HG03025 (cell line): ENCODE measurements around the gene BEX2.
"Not testable (repeated sequence)": the region's sequence is repeated elsewhere in the genome, so short reads cannot be mapped to it uniquely, and the experiment has no call there.

Source experiments
- ATAC-seq: cut with Tn5 transposase; IDR thresholded peaks from one replicate; pipeline ENCODE4 v1.9.1; 2021; ENCODE audit warnings: mild to moderate bottlenecking, moderate library complexity; ENCODE audit not compliant: unreplicated experiment, low FRiP score

BEX2 gene

DNA sequence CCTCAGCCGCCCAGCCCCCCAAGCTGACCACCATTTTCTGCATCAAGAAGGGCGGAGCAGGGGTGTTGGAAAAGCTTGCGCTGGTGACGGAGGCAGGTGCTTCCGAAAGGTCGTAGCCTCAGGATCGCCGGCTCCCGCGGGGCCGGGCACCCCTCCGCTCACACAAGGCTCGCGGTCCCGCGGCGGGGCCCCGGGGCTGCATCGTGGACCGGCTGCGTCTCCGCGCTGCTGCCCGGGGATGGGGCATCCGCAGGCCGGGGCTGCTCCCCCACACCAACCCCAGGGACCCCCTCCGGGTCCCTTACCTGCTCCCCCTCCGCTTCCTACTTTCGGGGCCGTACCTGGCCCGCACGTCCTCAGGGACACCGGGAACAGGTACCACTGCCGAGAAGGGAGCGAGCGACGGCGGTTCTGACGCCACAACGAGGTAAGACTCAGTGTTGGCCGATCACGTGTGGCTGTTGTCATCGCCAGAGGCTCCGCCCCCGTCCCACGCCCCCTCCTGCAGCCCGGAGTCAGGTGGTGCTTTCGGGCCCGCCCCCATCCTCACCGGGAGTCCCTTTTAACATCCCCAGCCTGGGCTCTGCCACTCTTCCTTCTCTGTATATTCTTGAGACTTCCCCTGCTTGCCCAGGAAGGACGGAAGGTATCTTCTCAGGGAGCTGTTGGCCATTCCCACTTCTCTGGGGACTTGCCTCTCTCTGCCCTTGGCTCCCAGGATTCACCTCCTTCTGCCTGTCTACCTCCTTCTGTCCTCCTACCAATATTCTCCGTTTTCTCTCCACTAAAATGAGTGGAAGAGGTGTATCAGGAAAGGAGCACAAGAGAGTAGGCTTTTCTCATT, at the start of gene BEX2:
TSS of gene BEX2 (minus strand) at position 436 of the 844 bp plus-strand sequence. CDS start 1,014 bp downstream, outside the sequence.
- ATAC-seq = peak; percentile 89

GRCh38 chrX:103360092-103360491, 49.3 kb upstream of the BEX2 start:
- ATAC-seq = no peak

DNA sequence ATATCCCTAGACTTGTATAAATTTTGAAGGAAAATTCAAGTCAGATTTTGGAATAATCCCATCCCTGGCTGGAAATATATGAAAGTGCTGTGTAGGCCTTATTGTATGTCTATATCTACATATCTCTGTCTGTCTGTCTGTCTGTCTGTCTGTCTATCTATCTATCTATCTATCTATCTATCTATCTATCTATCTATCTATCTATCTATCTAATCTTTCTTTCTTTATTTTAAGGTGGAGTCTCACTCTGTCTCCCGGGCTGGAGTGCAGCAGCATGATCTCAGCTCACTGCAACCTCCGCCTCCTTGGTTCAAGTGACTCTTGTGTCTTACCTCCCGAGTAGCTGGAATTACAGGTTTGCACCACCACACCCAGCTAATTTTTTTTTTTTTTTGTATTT, 48.8 kb upstream of the BEX2 start:
- ATAC-seq = not testable (repeated sequence)

DNA sequence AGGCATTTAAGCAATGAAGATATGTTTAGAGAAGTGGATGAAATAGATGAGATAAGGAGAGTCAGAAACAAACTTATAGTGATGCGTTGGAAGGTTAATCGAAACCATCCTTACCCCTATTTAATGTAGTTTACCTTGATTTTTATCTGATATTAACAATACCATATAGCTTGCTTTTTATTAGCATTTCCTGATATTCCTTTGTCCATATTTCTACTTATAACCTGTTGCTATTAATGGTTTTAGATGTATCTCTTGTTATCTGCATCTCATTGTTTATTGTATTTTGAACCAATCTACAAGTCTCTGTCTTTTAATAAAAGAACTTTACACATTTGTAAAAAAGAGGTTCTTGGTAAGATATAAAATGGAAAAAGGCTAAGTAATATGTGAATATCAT, 47.1 kb upstream of the BEX2 start:
- ATAC-seq = no peak

DNA sequence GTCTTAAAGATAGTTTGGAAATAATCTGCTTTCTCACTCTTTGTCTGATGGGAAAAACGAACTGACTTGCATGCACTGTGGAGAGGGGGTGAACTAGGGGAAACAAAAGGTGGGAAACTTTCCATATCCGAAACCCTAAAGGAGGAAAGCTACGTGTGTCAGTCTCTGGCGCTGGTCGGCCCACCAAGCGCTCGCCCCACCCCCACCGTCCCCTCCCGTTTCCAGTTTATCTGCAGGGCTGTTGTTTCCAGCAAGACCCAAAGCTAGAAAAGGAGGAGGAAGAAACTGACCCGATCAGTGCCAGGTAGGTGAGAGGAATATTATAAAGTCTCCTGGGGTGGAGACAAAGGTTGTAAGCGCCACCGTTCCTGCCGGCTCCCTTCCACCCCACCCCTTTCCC, 46.1 kb upstream of the BEX2 start:
- ATAC-seq = no peak

DNA sequence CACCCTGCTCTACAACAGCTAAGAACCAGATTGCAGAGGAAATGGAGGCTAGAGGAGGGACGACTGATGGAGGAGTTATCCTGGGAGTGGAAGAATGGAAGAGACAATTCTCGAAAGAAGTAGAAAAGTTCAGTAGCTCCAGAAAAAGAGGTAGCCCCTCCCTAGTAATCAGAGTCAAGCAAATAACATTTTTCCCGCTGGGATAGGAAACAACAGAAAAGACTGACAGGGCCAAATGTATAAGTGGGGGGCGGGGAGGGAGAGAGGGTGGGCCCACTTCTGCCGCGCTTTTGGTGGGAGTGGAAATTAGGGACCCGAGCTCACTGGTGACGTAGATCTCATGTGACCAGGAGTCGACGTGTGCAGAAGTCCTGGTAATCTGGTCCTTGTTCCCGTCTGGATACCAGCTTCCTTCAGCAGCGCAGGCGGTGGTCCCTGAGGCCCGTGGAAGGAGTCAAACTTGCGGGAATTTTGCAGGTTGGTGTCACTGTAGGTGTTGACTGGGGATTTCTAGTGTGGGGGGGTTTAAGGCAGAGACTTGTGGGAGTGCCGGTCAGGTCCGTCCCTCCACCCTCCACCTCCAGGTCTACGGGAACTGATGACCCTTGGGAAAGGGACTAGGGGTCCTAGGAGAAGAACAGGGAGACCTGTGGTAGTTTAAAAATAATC, 45.5 kb upstream of the BEX2 start, which contains the start of gene TCEAL9:
TSS of gene TCEAL9 (plus strand) at position 377 of the 669 bp plus-strand sequence. CDS start 1,179 bp downstream, outside the sequence.
- no peak for ATAC-seq

- ATAC-seq = no peak
Observed at GRCh38 chrX:103347682-103348397, 37.0 kb upstream of the BEX2 start.

- ATAC-seq = no peak
Observed at GRCh38 chrX:103344606-103345005, 33.8 kb upstream of the BEX2 start.

GRCh38 chrX:103343105-103343504, 32.3 kb upstream of the BEX2 start:
- ATAC-seq = no peak

- no peak for ATAC-seq
Observed at GRCh38 chrX:103338663-103339062, 27.9 kb upstream of the BEX2 start.

- ATAC-seq = no peak
Observed at GRCh38 chrX:103330681-103331288, 20.0 kb upstream of the BEX2 start.

DNA sequence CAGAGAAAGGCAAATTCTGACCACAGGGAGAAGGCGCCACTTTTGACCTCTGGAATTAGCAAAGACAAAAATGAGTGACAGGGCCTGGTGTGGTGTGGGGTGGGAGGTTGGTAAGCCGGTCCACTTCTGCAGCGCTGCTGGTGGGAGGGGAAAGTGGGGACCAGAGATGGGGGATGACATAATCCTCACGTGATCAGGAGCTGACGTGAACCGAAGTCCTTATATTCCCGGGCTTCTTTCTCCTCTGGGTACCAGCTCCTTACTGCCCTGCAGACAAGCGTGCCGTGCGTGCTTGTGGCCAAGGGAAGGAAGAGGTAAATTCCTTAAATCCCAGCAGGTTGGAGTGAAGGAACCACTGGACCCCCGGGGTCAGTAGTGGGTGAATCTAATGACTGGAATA, 19.2 kb upstream of the BEX2 start, which contains the start of gene TCEAL7:
TSS of gene TCEAL7 (plus strand) at position 249 of the 400 bp plus-strand sequence. CDS start 1,165 bp downstream, outside the sequence.
- no peak for ATAC-seq

GRCh38 chrX:103311399-103311780, 600 bp upstream of the BEX2 start:
- no peak for ATAC-seq

DNA sequence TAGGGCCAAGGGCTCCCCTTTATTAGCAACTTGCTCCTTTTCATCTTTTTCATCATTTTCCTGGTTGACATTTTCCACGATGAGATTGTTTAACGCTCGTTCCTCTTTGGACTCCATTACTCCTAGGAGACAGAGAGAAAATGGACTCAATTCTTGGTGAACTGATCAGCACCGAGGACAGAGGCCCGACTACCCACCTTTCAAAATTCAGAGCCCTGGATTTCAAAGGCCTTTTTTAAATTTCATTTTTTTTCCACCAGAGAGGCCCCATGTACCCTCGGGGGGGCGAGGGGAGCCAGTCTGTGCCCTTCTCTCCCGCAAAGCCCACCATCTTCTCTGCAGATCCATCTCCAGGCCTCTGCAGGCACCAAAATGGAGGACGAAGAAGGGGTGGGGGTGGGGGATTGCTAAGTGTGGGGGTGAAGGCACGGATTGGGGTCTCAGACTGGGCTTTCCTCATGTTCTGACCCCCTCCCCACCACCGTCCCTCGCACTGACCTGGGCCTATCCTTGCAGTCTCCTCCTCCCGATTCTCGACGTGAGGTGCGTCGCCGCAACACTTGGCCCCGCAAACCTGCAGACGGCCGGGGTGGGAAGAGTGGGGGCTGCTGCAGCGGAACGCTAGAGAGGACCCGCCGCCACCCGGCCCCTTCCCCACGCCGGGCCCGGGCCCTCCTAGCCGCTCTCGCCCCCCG, 783 bp downstream of the BEX2 start:
- ATAC-seq = no peak

GRCh38 chrX:103305666-103306065, 5.1 kb downstream of the BEX2 start:
- not testable (repeated sequence) for ATAC-seq

DNA sequence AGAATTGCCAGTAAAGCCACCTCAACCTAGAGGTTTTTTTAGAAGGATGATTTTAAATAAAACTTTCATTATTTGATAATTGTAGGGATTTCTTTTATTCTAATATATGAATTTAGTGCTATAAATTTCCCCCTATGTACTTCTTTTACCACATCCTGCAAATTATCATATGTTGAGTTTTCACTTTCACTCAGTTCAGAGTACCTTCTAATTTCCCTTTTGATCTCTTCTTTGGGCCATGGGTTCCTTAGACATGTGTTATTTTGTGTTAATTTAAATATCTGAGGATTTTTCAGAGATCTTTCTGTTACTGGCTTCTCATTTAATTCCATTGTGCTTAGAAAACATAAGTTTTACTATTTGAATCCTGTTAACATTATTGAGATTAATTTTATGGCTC, 6.1 kb downstream of the BEX2 start:
- ATAC-seq = no peak

DNA sequence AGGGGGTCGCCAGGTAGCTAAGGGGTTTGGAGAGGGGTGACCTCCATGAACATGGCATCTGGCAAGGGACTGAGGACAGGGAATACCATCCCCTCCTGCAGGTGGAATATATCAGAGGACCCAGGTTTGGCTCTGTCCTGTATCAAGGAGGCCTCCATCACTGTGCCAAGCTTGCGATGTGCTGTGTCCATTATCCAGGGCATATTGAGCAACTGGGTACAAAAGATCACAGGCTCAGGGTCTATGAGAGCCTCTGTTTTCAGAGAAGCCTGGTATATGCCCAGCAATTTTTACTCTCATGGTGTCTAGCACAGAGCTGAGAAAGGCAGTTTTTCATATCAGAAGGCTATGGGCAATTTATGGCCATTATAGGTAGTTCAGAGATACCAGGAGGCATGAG, 17.7 kb downstream of the BEX2 start:
- ATAC-seq = no peak

DNA sequence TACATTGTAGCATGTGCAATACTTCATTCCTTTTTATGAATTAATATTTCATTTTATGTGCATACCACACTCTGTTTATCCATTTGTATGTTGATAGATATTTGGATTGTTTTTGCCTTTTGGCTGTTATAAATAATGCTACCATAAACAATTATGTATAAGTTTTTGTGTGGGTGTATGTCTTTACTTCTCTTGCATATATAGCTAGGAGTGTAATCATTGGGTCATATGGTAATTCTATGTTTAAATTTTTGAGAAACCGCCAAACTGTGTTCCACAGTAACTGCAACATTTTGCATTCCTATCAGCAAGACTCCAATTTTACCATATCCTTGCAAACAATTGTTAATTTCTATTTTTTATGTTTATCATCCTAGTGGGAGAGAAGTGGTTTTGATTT, 31.2 kb downstream of the BEX2 start:
- ATAC-seq = no peak

- ATAC-seq = no peak
Observed at GRCh38 chrX:103276581-103277002, 34.2 kb downstream of the BEX2 start, which contains the start of gene TCEAL5. Gene TCEAL5 (minus strand): TSS chrX:103276750. CDS start chrX:103274563, 2,187 bp downstream.
